ENCODE data around the gene AXIN2. TPM values are rescaled to one million over a fixed set of nuclear protein-coding genes. Genes with fewer than 3 reads are reported as not detected.

Gene AXIN2
- 10 to 100 TPM; 17.6 to 87.6 (median 23.8) TPM for total RNA-seq

GRCh38 chr17:65561452-65562205 lies at the start of gene AXIN2:
TSS of gene AXIN2 (minus strand) at chr17:65561648. CDS start at chr17:65558620, 3,028 bp downstream.
- intact Hi-C loops (cut with DNase I; ENCODE audit: low total_unique reads) = no loop called here
- no peak within 1 kb of the TSS for H3K27ac ChIP-seq
- H3K4me1 ChIP-seq = peaks cover 10 to 38% (median 16%) of the 10 kb centered on the region in 4 donors
- no peaks in the 10 kb centered on the region for H3K27me3 ChIP-seq
- no peaks in the 10 kb centered on the region for H3K36me3 ChIP-seq
- H3K9me3 ChIP-seq = no peaks in the 10 kb centered on the region
- in situ Hi-C loops (cut with MboI; ENCODE audit: low pct_ligation_motif_present in 1 of 4, low pct_unique_long_range_greater_than_20kb in 1 of 4, low sequenced_read_pairs in 3 of 4) = loop anchor here (25.0 kb wide), 3 partner anchors 226 to 601 kb away; no protein-coding TSS in a partner anchor
- DNase-seq = peak; percentile 92
- 1 to 2% methylated on average over 12 to 29 of the region's 65 CpGs for WGBS, 2 donors (ENCODE audit: low coverage in 1 of 2)
- TF ChIP-seq POLR2A (IDR thresholded peaks at IDR 0.05) (no peak), POLR2AphosphoS5 (IDR thresholded peaks at IDR 0.05) (peak in 1 of 3 donors; percentile 31), EP300 (IDR thresholded peaks at IDR 0.05; ENCODE audit: low read depth) (no peak)
- TF ChIP-seq, protein P1, sequence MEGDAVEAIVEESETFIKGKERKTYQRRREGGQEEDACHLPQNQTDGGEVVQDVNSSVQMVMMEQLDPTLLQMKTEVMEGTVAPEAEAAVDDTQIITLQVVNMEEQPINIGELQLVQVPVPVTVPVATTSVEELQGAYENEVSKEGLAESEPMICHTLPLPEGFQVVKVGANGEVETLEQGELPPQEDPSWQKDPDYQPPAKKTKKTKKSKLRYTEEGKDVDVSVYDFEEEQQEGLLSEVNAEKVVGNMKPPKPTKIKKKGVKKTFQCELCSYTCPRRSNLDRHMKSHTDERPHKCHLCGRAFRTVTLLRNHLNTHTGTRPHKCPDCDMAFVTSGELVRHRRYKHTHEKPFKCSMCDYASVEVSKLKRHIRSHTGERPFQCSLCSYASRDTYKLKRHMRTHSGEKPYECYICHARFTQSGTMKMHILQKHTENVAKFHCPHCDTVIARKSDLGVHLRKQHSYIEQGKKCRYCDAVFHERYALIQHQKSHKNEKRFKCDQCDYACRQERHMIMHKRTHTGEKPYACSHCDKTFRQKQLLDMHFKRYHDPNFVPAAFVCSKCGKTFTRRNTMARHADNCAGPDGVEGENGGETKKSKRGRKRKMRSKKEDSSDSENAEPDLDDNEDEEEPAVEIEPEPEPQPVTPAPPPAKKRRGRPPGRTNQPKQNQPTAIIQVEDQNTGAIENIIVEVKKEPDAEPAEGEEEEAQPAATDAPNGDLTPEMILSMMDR (IDR thresholded peaks at IDR 0.05) = peak; percentile 13 to 85 (median 39)
- peak within 1 kb of the TSS; percentile 78 to 99 (median 89) for H3K4me3 ChIP-seq

GRCh38 chr17:65609749-65610148 lies 48.3 kb upstream of the AXIN2 start:
- TF ChIP-seq POLR2A (IDR thresholded peaks at IDR 0.05) (no peak), EP300 (IDR thresholded peaks at IDR 0.05; ENCODE audit: low read depth) (no peak), POLR2AphosphoS5 (IDR thresholded peaks at IDR 0.05) (no peak)
- TF ChIP-seq, protein P1 (IDR thresholded peaks at IDR 0.05) = no peak
- Histone ChIP-seq H3K4me3 (no peak overlapping the region), H3K27ac (no peak overlapping the region), H3K4me1 (peaks cover 0 to 23% (median 12%) of the 10 kb centered on the region in 4 donors), H3K27me3 (no peaks in the 10 kb centered on the region), H3K36me3 (no peaks in the 10 kb centered on the region), H3K9me3 (no peaks in the 10 kb centered on the region)
- in situ Hi-C loops (cut with MboI; ENCODE audit: low pct_ligation_motif_present in 1 of 4, low pct_unique_long_range_greater_than_20kb in 1 of 4, low sequenced_read_pairs in 3 of 4) (no loop called here), intact Hi-C loops (cut with DNase I; ENCODE audit: low total_unique reads) (no loop called here)
- DNase-seq = peak; percentile 28
- WGBS, 2 donors (ENCODE audit: low coverage in 1 of 2) = 50 to 61% methylated on average over 1 to 2 of the region's 2 CpGs

- 67 to 85% methylated on average over 1 to 2 of the region's 2 CpGs for WGBS, 2 donors (ENCODE audit: low coverage in 1 of 2)
- Histone ChIP-seq H3K9me3 (no peaks in the 10 kb centered on the region), H3K27ac (no peak overlapping the region), H3K36me3 (no peaks in the 10 kb centered on the region), H3K4me3 (no peak overlapping the region), H3K27me3 (no peaks in the 10 kb centered on the region), H3K4me1 (peaks cover 0 to 23% (median 12%) of the 10 kb centered on the region in 4 donors)
- in situ Hi-C loops (cut with MboI; ENCODE audit: low pct_ligation_motif_present in 1 of 4, low pct_unique_long_range_greater_than_20kb in 1 of 4, low sequenced_read_pairs in 3 of 4) = no loop called here
- DNase-seq = no peak
- no peak for TF ChIP-seq EP300 (IDR thresholded peaks at IDR 0.05; ENCODE audit: low read depth)
- TF ChIP-seq POLR2A (IDR thresholded peaks at IDR 0.05) = no peak
- TF ChIP-seq POLR2AphosphoS5 (IDR thresholded peaks at IDR 0.05) = no peak
- TF ChIP-seq, protein P1 (IDR thresholded peaks at IDR 0.05) = no peak
- intact Hi-C loops (cut with DNase I; ENCODE audit: low total_unique reads) = no loop called here
These were observed 47.8 kb upstream of the AXIN2 start for GRCh38 chr17:65609286-65609685.

DNA sequence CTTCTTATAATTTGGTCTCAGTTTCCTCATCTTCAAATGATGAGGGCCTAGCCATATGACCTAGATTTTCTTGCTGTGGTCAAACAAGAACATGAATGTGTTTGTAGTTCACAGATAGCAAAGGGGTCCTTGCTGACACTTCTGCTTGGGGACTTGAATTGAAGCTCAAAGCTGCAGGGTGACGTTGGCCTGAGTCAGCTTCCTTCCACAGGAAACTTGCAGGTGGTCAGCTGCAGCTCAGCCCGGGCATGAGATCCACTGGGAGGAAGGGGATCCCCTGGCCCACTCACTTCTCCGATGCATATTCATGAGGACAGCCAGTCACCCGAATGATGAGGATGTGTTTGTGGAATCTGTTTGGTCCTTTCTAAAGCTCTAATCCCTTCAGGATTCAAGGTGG lies 42.6 kb upstream of the AXIN2 start:
- H3K4me3 ChIP-seq = no peak overlapping the region
- in situ Hi-C loops (cut with MboI; ENCODE audit: low pct_ligation_motif_present in 1 of 4, low pct_unique_long_range_greater_than_20kb in 1 of 4, low sequenced_read_pairs in 3 of 4) = no loop called here
- no peak for DNase-seq
- no peaks in the 10 kb centered on the region for H3K9me3 ChIP-seq
- H3K27me3 ChIP-seq = no peaks in the 10 kb centered on the region
- intact Hi-C loops (cut with DNase I; ENCODE audit: low total_unique reads) = no loop called here
- H3K36me3 ChIP-seq = no peaks in the 10 kb centered on the region
- no peaks in the 10 kb centered on the region for H3K4me1 ChIP-seq
- no peak for TF ChIP-seq POLR2A (IDR thresholded peaks at IDR 0.05)
- TF ChIP-seq, protein P1 (IDR thresholded peaks at IDR 0.05) = no peak
- TF ChIP-seq EP300 (IDR thresholded peaks at IDR 0.05; ENCODE audit: low read depth) = no peak
- WGBS, 2 donors (ENCODE audit: low coverage in 1 of 2) = 77% methylated on average over 4 of the region's 4 CpGs; no CpG with 5 or more reads in 1 of the 2 donors
- H3K27ac ChIP-seq = no peak overlapping the region
